ENCODE results near the gene SETD1A. TPM values are rescaled to one million over a fixed set of nuclear protein-coding genes. Genes with fewer than 3 reads are reported as not detected.

Gene SETD1A
- polyA plus RNA-seq, 4 donors: 15.2 to 20.7 (median 15.7) TPM

DNA sequence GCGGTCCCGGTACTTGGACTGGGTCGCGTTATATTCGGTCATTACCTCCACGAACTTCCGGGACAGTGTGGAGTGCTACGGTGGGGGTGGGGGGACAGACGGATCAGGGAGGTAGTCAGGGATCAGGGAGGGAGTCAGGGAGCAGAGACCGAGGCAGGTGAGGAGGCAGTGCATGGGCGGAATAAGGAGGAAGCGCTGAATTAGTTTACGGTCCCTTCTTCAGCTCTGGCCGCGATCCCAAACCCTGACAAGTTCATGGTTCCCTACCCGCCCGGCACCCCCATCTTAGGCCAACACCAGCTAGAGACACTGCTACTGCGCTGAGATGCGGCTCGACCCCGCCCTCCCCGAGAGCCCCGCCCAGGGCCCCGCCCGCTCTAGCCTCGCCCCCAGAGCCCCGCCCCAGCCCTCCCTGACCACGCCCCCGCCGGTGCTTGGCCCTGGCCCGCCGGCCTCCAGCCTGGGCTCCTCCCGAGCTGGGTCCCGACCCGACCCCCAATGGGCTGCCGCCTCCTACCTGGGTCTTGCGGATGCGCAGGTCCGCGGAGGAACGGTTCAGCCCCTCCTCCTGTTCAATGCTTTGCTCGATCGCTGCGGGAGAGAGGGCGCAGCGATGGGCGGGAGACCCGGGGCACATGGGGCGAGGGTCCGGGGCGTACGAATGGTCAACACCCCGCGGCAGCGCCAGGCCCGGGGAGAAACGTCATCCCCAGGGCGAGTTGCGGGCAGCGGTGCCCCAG, 39.6 kb downstream of the SETD1A start:
- no peak for DNase-seq (ENCODE audit: low read depth in 4 of 4, low spot score in 3 of 4)

DNA sequence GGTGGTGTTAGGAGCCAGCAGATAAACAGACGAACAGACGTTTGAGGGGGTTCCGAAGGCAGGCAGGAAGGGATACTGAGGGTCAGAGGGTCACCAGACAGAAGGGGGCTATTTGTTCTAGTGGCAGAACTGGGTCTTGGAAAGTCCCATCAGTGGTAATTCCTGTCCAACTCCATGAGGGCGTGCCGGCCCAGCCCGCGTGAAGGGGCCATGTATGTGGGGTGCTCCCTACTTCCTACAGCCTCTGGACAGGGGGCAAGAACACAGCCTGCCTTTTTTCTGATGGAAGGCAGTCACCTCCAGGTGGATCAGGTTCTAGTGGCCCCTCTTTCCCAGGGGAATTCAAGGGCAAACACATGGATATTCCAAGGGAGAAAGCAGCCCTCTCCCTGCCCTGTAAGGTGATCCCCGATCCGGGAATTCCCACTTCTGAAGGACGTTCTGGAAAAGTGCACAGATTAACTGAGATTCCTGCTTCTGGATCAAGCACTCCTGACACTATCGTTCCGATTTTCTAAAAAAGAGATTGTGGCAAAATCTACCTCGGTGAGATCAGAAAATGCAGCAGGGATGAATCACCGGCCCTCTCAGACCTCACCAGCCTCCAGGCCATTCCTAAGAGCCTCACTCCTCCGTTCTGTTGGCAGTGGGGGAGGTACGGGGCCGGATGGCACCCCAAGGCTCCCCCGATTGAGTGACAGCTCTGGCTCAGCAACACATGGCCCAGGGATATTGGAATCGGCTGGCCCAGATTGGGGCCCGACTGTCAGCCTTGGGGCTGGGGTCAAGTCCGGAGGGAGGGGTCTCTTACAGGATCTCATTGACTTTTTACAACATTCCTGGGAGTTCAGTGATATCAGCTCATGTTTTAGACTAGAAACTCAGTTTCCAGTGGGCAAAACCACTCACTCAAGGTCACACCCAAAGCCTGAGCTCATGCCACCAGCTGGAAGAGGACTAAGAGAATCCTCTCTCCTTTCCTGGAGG, 40.5 kb downstream of the SETD1A start:
- DNase-seq (ENCODE audit: low read depth in 4 of 4, low spot score in 3 of 4): no peak

DNA sequence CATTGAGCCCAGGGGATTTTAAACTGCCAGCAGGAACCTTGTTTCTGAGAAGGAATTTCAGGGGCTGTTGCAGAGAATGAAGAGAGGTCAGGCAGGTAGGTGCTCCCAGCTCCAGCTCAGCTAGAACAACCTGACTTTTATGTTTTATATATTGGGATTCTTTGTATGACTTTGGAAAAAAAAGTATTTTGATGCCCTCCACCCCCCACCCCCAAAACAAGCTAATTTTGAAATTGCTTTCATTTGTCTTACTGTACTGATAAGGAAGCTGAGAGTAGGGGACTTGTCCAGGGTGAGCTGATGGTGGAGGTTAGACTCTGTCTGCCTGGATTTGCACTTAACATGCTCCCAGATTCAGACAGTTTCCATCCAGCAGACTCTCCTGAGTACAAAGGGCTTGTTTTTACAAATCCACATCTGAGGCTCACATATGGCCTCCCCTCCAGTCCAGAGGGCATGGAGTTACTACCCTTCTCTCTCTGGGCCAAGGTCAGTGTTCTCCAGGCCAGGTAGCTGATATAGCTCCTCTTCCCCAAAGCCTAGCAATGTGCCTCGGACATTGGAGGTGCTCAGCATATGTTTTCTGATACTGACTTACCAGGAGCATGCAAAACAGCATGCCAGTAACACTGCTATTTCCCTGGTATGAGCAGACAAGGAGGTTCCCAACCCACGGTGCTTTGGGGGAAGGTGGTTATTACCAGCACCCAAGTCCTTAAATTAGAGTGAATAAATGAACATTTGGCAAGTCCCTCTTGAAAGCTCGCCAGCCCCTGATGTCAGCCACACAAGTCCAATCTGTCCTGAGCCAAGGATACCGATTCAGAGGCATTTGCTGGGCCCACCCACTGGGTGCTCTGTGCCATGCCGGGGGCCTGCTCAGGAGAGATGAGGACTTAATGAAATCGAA, 41.6 kb downstream of the SETD1A start:
- no peak for DNase-seq (ENCODE audit: low read depth in 4 of 4, low spot score in 3 of 4)

DNA sequence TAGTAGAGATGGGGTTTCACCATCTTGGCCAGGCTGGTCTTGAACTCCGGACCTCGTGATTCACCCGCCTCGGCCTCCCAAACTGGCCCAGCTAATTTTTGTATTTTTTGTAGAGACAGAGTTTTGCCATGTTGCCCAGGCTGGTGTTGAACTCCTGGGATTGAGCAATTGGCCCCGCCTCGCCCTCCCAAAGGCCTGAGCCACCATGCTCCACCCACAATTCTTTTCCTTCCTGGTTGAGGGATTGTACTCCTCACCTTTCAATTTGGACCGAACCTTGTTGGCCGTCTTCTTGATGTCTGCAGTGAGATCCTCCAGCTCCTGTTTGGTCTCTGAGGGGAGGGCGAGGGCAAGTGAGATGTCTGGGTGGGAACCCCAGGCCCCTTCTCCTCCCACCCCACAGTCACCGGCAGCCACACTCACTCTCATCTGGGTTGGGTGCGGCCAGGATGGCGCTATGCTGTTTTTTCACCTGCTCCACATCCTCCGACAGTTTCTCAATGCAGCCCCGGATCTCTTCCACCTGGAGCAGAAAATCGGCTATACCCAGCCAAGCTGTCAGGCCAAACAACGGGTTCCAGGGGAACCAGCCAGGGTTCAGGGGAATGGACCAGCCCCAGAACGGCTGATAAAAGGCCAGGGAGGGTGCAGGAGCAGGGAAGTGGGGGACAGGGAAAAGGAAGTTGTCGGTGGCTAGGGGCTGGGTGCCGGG, 43.3 kb downstream of the SETD1A start:
- DNase-seq (ENCODE audit: low read depth in 4 of 4, low spot score in 3 of 4): no peak

DNA sequence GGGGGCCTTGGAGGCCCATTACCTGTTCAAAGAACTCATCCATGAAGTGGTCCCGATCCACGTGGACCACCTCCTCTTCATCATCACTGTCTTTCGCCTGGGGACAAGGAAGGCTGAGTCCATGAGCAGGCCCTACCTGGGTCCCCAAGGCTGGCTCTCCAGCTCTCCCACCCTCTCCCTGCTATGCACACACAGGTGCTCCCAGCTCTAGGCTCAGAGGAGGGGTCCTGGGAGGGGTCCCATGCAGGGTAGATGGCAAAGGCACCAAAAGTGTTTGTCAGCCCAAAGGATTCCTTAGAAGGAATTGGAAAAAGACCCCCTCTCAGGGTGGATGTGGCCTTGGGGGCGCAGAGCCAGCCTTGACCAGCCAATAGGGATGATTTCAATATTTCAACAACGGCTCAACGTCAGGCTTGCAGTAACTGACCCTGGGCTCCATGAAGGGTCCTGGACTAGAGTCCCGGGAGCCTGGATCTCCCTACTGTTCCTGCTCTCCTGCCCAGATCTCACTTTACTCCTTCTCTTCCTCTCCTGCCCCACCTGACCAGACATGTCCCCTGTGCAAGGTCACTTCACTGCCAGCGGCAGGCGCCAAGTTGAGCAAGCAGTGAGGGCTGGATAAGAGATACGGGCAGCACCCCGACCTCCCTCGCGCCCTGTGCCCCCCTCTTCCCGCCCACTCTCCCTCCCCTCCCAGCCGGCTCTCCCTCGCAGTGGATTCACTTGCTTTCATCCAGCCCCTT, 44.1 kb downstream of the SETD1A start:
- no peak for DNase-seq (ENCODE audit: low read depth in 4 of 4, low spot score in 3 of 4)

DNA sequence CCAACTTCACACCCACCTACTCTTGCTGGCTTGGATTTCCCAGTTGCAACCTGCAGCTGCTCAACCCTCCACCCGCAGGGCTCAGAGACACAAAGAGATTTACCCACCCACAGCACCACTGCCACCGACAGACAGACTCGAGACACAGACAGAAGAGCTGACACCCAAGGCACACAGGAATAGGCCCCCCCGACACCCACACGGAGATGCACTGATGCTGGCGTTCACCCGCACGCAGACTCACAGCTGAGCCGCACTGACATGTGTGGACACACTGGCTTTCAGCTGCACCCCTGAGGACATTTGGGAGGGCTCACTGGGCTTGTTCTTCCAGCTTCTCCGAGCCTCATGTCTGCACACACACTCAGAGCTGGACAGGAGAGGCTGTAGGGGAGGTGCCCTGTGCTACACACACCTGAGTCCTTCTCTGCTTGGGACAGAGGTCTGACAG, 44.7 kb downstream of the SETD1A start:
- no peak for DNase-seq (ENCODE audit: low read depth in 4 of 4, low spot score in 3 of 4)

DNA sequence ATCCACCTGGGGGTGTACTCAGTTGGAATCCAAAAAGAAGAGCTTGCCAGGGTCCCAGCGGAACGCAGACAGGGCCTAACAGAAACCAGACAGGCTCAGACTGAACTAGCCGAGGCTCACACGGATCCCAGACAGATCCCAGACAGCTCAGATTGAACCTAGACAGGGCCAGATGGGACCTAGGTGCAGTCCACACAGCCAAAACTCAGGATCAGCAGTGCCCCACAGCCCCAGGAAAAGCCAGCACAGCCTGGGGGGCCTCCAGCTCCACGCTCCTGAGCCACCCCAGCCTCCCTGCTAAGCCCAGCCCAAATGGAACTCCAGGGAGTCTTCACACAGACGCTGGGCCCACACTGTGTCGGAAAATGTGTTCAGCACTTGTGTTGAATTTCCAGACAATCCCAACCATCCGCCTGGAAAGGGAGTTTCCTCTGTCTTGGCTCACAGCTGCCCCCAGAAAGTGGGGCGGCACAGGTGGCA, 45.3 kb downstream of the SETD1A start:
- DNase-seq (ENCODE audit: low read depth in 4 of 4, low spot score in 3 of 4): no peak

DNA sequence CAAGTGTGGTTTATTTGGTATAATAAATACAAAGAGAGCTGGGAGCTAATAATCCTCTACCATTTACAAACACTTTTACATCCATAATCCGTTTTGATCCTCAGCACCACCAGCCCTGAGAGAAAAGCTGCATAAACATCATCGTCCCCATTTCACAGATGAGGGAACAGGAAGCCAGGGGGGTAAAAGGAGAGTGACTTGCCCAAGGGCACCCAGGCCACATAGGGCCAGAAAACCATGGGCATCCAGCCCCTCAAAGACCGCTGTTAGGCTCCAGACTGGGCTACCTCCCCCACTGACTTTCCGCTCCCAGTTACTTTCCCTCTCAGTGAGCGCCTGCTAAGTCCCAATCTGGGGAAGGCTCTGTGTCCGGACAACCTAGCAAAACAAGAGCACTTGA, 46.2 kb downstream of the SETD1A start:
- no peak for DNase-seq (ENCODE audit: low read depth in 4 of 4, low spot score in 3 of 4)

DNA sequence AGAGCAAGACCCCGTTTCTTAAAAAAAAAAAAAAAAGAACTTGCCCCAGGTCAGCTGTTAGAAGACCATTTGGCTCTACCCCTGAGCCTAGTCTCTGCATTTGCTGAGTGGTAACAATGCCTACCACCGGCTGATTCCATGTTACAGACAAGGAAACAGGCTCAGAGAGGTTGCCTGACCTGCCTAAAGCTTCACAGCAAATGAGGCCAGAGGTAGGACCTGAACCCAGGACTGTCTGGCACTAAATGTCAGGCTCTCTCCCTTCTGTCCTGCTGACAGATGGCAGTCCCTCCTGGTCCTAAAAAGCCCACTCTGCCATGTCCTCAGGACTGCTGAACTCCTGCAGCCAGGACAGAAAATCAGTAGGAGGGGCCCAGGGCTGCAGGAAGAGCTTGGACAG, 47.1 kb downstream of the SETD1A start:
- DNase-seq (ENCODE audit: low read depth in 4 of 4, low spot score in 3 of 4): no peak

DNA sequence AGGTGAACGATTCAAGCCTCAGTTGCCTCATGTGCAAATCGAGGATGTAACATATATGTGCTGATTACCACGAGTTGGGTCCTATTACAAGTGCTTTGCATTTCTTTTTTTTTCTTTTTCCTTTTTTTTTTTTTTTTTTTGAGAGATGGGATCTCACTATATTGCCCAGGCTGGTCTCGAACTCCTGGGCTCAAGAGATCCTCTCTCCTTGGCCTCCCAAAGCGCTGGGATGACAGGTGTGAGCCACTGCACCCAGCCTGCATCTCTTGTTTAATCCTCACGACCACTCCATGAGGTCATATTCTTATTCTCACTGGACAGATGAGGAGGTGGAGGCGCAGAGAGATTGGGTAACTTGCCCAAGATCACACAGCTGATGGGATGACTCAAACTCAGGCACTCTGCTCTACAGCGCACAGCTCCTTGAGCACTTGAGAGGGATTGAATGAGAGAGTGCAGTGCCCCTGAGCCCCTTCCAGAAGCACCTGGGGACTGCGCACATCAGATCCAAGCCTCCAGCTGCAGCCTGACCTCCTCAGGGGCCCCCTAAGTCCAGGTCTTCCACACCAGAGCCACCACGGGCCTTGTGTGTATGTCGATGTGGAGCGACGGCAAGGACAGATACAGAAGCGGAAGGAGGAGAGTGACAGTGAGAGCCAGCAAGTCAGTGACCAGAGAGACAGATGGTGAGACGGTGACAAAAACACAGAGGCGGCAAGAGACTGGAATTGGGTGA, 48.0 kb downstream of the SETD1A start:
- DNase-seq (ENCODE audit: low read depth in 4 of 4, low spot score in 3 of 4): no peak

DNA sequence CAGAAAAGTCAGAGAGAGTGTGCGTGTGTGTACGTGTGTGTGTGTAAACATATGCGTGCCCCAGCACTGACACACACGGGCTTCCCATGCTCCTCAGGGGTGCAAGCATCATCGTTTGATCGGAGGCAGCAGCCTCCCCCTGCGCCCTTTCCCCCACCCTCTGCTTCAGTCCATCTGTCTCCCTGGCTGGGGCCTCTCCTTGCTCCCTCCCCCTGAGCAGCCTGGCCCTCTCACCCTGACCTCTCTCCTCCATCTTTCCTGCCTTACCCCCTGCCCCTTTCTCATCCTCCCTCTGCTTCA, 48.5 kb downstream of the SETD1A start:
- DNase-seq (ENCODE audit: low read depth in 4 of 4, low spot score in 3 of 4): no peak

DNA sequence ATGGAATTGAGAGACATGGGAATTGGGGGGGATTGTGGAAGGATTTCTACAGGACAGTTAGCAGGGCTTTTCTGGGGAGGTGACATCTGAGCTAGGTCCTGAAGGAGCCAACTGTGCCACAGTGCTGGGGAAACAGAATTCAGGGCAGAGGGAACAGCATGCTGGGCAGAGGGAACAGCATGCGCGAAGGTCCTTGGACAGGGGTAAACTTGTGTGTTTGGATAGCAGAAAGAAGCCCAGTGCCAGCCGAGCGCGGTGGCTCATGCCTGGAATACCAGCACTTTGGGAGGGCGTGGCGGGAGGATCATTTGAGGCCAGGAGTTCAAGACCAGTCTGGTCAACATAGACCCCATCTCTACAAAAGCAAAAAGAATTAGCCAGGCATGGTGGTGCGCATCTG, 49.0 kb downstream of the SETD1A start:
- no peak for DNase-seq (ENCODE audit: low read depth in 4 of 4, low spot score in 3 of 4)

DNA sequence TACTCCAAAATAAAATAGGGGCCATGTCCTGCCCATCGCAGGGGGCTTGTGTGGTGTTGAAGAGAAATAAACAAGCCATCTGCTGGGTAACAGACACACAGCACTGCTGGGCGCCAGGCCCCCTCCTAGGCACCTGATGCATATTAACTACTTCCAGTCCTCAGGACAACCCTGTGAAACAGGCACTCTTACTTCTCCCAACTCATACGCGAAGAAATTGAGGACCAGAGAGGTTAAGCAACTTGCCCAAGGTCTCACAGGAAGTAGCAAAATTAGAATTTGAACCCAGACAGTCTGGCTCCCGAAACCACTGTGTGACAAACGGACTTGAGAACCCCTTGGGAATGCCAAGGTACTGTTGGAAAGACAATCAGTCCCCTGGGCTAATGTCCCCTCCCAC, 50.1 kb downstream of the SETD1A start:
- DNase-seq (ENCODE audit: low read depth in 4 of 4, low spot score in 3 of 4): no peak

DNA sequence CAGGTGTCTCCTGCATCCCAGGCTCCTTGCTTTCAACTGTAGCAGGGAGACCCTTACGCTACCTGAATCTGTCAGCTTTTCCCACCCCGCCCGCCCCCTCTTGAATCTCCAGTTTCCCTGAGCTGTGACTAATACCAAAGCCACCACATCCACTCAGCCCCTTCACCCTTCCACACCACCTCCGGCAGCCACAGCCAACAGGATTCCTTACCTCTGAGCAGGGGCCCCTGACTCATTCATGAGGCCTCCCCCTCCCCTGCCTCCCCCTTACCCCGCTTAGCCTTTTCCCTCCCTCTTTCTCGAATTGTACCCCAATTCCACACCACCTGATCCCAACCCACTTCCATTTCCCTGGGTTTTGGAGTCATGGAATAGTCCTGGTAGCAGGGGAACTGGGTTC, 50.6 kb downstream of the SETD1A start:
- DNase-seq (ENCODE audit: low read depth in 4 of 4, low spot score in 3 of 4): no peak

DNA sequence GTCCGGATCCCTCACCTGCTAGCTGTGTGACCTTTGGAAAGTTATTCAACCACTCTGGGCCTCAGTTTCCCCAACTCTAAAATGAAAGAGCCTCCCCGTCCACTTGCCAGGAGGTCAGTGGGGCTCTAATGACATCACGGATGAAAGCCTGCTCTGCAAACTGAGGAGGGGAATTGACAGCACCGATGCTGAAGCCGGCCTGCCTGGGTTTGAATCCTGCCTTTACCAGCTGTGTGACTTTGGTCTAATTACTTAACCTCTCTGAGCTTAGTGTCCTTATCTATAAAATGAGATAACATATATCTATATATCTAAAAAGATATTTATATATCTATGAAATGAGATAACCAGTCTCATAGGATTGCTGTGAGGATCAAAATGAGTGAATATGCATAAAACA, 51.0 kb downstream of the SETD1A start:
- no peak for DNase-seq (ENCODE audit: low read depth in 4 of 4, low spot score in 3 of 4)

DNA sequence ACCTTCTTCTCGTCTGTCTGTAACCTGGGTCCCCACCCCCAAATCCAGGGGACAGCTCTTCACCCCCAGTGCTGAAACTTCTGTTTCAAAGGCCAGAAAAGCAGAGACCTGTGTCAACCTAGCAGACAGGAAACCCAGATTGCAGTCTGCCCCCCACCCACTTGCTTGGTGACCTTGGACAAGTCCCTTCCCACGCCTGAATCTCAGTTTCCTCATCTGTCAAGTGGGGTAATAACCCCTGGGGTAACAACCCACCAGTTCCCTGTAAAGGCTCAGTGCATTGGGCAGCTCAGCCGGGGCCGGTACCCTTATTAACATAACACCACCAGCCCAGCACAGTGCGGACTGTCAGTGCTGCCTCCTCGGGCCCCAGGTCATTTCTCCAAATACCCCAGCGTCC, 51.6 kb downstream of the SETD1A start:
- DNase-seq (ENCODE audit: low read depth in 4 of 4, low spot score in 3 of 4): no peak

DNA sequence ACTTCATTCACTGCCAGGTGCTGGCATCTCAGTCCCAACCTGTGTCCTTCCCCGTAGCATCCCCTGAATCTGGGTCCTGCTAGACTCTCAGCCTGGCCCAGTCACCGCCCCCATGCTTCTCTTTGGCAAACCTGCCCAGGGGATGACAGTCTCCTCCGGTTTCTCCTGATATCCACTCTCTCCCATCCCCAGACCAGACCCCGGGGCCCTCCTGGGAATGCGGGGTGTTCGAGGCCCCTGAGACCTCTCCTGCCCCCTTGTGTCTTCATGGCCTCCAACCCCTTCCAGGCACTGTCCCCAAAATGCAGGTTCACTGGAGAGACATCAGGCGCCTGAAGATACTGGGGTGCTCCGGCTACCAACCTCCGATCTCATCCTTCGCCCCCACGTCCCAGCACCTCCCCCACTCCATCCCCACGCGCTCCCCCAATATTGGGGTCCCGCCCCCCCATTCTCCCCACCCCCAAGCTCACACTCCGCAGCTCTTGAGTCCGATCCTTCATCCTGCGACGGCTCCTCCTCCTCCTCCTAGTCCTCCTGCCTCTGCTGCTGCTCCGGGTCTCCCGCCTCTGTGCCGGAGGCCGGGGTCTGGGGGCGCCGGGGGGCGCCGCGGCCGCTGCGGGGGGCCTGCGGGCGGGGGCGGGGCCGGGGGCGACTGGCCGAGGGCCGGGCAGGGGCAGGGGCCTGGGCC, 52.5 kb downstream of the SETD1A start:
- no peak for DNase-seq (ENCODE audit: low read depth in 4 of 4, low spot score in 3 of 4)
